Femur (tissue), 1 donor: ENCODE data around the gene CD2BP2.
A peak's percentile ranks its signal among the peaks of the same experiment; 100 is the strongest.
"Not testable (repeated sequence)": the region's sequence is repeated elsewhere in the genome, so short reads cannot be mapped to it uniquely, and the experiment has no call there.

Experiments used
- DNase-seq: peaks from one replicate; pipeline ENCODE4 v3.0.0-alpha.2; 2017

Gene CD2BP2

DNA sequence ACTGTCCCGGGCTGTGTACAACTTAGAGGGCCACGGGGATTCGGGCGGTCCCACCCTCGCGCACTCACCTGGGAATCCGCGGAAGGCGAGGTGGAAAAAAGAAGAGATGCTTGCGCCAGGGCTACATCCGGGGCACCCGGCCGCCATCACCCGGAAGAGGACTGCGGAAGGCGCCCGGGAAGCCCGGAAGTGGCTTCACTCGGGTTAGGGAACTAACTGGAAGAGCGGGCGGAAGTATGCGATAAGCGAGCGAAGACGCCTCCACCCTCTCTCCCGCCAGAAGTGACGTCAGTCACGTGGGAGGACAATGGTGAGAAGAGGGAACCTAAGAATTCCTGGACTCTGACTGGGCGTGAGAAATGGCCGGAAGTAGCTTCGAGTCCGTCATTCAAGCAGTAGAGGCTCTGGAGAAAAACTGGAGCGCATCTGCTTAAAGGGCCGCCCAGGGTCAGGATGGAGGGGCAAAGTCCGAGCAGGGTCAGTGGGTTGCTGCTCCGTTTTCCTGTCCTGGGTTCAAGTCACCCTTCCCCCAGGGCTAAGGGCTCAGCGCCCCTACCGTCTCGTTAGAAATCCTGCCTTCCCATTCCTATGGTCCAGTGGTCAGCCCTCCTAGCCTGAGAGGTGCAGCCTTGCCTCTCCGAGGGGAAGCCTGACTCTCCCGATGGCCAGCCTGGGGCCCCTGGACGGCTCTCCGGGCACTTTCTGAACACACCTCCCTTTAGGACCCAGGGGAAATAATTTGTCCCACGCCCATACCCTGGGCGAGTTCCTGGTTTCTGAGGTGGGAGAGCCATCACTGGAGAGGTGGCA is at the start of gene CD2BP2:
Gene CD2BP2 (minus strand): TSS at position 165 of the 810 bp plus-strand sequence. CDS start 627 bp downstream, outside the sequence.
- peak; percentile 98 for DNase-seq

DNA sequence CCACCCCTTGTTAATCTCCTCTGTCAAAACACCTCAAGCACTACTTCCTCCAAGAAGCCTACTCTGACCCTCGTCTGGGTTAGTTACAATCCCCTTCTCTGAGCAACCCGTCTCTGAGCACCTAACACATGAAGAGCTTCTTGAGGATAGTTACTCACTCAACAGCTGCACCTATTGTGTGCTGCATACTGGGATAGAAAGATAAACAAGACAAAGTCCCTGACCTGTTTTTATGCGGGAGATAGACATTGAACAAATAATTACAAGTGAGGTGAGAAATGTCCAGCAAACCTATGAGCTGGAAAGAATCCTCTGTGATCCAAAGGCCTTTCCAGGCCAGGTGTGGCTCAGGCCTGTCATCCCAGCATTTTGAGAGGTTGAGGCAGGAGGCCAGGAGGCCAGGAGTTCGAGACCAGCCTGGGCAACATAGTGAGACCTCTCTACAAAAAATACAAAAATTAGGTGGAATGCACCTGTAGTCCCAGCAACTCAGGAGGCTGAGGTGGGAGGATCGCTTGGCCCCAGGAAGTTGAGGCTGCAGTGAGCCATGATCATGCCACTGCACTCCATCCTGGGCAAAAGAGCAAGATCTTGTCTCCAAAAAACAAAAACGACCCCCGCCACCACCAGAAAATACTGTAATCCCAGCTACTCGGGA is 46.8 kb upstream of the CD2BP2 start:
- DNase-seq: no peak

DNA sequence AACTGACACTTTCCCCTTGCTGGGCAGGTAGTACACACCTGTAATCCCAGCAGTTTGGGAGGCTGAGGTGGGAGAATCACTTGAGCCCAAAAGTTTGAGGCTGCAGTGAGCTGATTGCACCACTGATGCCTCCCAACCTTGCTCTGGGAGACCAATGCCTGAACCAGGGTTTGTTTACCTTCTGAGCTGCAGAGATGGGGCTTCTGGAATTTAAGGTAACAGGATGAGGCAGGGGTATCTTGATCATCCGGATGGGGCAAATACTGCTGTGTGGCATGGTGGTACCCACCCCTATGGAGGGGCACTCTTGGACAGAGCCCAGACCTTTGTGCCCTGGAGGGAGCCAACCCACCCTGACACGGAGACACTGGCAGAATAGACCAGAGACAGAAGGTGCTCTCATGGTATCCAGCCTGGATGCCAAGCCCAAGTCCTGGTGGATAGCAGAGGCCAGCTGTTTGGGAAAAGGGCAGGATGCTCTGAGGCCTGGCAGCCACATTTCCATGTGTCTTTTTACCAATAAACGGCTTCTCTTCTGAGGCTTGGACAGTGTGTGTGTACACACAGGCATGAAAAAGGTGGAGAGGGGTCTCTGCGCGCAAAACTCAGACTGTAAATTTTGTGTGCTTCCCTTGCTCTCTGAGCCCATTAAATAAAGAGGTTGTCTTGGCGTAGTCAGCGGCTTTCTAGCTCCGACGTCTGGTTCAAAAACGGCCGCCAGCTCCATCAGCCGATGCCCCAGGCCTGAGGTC is 44.5 kb upstream of the CD2BP2 start:
- DNase-seq: no peak

DNA sequence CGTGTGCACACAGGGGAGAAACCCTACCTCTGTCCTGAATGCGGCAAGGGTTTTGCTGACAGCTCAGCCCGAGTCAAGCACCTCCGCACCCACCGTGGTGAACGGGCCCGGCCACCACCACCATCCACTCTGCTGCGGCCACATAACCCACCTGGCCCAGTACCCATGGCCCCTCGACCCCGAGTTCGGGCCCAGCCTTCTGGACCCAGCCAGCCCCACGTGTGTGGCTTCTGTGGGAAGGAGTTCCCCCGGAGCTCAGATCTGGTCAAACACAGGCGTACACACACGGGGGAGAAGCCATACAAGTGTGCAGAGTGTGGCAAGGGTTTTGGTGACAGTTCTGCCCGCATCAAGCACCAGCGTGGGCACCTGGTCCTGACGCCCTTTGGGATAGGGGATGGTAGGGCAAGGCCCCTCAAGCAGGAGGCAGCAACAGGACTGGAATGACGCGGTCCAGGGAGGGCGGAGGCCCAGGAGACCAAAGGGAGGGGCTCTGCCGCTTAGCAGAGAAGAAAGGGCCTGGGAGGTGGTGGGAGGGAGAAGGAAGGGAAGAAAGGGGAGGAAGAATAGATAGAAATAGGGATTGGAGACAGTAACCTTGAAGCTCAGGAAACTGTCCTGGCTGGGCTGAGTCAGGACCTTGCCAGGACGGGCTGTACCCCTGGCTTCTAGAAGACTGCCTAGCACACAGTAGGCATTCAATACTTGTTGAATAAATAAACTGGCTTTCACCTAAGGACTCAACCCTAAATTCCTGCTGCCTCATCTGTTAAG is 43.7 kb upstream of the CD2BP2 start:
- DNase-seq: no peak

DNA sequence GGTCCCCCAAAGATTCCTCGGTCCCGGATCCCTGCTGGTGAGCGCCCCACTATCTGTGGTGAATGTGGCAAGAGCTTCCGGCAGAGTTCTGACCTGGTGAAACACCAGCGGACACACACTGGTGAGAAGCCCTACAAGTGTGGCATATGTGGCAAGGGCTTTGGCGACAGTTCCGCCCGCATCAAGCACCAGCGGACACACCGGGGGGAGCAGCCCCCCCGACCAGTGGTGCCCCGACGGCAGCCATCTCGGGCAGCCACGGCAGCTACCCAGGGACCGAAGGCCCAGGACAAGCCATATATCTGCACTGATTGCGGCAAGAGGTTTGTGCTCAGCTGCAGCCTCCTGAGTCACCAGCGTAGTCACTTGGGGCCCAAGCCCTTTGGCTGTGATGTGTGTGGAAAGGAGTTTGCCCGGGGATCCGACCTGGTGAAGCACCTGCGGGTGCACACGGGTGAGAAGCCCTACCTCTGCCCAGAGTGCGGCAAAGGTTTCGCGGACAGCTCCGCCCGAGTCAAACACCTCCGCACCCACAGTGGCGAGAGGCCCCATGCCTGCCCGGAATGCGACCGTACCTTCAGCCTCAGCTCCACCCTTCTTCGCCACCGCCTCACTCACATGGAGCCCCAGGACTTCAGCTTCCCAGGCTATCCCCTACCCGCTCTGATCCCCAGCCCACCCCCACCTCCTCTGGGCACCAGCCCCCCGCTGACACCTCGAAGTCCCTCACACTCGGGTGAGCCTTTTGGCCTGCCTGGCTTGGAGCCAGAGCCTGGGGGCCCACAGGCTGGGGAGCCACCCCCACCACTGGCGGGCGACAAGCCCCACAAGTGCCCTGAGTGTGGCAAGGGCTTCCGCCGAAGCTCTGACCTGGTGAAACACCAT is 42.9 kb upstream of the CD2BP2 start:
- DNase-seq: no peak

DNA sequence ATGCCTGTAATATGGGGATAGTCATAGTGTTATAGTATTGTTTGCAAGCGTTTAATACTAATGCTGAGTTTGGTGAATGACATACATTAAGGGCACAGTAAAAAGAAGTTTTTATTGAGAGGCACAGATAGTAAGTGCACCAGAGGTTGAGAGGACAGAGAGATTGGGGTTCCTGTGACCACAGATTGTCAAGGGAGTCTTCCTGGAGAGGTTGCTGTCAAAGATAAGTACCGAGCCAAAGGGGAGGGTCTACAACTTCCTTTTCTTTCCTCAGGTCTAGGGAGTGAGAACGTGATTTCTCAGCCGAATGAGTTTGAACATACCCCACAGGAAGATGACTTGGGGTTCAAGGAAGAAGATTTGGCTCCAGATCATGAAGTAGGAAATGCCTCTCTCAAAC is 41.9 kb upstream of the CD2BP2 start:
- no peak for DNase-seq

DNA sequence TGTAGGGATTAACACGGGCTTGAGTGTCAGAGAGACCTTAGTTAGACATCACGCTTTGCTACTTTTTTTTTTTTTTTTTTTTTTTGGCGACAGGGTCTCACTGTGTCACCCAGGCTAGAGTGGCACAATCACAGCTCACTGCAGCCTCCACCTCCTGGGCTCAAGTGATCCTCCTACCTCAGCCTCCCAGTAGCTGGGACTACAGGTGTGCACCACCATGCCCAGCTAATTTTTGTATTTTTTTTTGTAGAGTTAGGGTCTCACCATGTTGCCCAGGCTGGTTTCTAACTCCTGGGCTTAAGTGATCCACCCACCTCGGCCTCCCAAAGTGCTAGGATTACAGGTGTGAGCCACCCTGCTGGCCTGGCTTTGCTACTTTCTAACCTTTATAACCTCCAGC is 41.5 kb upstream of the CD2BP2 start:
- DNase-seq: not testable (repeated sequence)

DNA sequence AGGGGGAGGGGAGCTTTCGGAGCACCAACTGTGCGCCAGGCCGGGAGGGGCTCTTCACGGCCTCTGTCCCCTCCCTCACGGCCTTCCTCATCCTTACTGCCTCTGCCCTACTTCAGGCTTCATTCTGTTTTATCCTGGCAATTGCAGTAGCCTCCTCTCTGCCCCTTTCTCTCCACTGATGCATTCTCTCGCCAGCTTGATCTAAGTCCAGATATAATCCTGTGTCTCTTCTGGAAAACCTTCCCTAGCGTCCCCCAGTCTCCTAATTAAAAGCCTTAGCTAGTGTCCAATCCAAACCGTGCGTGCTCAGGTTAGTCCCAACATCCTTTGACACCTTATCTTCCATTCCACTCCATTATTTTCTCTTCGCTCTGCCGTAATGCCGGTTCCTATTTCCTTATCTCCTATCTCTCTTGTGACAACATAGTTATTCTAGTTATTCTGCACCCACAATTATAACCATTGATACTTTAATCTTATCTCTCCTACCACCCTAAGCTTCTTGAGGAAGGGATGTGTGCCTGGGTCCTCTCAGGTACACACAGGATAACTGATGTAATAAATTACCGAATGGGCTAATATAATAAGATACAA is 41.0 kb upstream of the CD2BP2 start:
- no peak for DNase-seq

DNA sequence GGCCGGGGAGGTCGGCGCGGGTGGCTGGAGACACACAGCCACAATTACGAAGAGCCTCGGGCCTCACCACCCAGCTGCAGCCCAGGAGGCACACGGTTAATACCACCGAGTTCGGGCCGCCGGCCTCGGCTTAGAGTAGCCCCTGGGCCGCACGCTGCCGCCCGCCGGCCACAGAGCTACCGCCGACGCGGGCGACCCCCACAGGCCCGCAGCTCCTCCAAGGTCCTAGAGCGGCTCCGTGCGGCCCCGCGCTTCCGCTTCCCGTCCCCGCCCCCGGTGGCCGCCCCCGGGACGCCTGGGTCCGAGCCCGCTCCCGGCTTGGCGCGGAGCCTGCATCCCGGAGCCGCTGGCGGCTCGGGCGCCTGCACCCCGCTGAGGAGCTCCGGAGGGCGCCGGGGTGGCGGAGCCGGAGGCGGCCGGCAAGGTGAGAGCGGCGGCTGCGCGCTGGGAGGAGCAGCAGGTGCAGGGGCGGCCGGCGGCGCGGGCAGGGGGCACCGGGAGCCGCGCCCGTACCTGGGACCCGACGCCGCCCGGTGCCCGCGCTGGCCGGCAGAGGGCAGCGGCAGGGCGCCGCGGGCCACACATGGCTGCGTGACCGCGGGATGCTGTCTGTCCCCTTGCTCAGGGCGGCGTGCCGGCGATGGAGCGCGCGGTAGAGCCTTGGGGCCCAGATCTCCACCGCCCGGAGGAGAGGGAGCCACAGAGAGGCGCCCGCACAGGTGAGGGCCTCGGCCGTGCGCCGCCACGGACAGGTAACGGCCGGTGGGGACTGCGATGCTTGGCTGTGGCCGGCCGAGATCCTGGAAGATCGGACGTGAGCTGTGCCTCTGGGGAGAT is 40.3 kb upstream of the CD2BP2 start, which contains the start of gene ZNF48:
Gene ZNF48 (plus strand): TSS at position 266 of the 837 bp plus-strand sequence. CDS start 375 bp downstream, at position 641.
- peak; percentile 94 for DNase-seq

DNA sequence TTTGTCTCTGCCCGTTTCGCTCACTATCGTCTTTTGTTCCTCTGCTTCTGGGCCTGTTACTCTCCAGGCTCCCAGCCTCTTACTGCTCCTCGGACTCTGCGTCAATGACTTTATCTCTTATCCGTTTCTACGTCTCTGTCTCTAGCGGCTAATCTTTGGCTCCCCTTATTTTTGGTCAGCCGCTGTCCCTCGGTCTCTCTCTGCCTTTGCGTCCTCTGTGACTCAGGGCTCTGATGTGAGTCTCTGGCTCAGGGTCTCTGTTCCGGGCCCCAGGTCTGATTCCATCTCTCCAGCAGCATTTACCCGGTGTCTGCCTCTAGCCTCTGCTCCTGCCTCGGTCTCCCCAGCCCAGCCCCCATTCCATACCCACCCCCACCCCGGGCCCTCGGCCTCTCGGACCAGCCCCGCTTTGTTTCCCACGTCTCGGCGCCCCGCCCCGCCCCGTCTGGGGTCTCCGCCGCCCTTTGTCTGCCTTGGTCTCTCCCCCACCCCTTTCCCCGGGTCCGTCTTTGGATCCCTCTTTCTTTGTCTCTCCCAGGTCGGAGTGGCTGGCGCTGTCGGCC is 39.6 kb upstream of the CD2BP2 start:
- DNase-seq: no peak

DNA sequence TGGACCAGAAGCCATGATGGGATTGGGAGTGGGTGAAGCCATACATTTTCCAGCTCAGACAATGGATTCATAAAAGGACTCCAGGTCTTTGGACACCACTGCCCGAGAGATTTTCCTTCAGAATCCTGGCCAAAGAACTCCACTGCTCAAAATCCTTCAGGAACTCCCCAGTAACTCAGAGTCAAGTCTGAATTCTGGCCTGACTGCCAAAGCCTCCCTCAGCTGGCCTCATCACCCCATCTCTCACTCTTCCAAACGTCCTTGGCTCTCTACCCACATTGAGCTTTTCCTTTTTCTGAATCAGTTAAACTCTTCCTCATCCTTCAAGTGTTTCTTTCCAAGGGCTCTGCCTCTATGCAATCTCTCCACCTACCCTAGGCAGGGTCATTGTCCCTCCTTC is 28.4 kb upstream of the CD2BP2 start:
- peak; percentile 80 for DNase-seq

DNA sequence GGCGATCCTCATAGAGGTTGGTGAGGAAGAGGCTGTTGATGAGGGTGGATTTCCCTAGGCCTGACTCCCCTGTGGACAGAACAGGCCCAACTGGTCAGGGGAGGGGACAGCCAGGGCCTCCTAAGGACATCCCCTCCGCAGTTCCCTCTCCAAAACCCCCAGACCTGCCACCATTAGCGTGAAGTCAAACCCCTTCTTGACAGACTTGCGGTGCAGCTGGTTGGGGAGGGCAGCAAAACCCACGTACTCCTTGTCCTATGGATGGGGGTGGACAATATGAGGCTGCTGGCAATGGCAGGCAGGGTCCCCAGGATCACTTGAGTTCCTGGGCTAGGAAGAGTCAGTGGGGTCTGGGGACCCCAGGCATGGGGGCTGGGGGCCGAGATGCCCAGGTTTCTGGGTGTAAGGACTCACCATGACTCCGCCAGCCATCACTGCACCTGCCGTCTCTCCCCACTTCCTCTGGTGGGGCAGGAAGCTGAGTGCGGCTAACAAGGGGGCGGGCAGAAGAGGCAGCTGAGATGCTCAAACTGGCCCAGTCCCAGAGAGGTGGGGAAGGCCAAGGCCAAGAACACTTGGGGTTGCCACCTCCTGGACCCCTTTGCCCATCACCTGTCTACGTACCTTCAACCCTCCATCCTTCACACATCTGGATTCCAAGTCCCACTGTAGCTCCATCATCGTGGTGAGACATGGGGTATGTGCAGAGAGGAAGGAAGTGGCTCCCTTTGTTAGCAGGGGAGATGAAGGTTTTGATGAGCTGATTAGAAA is 27.2 kb upstream of the CD2BP2 start, which contains the start of gene SEPTIN1:
Gene SEPTIN1 (minus strand): TSS at position 451 of the 771 bp plus-strand sequence. CDS start 19 bp downstream, at position 432.
- DNase-seq: peak; percentile 51

DNA sequence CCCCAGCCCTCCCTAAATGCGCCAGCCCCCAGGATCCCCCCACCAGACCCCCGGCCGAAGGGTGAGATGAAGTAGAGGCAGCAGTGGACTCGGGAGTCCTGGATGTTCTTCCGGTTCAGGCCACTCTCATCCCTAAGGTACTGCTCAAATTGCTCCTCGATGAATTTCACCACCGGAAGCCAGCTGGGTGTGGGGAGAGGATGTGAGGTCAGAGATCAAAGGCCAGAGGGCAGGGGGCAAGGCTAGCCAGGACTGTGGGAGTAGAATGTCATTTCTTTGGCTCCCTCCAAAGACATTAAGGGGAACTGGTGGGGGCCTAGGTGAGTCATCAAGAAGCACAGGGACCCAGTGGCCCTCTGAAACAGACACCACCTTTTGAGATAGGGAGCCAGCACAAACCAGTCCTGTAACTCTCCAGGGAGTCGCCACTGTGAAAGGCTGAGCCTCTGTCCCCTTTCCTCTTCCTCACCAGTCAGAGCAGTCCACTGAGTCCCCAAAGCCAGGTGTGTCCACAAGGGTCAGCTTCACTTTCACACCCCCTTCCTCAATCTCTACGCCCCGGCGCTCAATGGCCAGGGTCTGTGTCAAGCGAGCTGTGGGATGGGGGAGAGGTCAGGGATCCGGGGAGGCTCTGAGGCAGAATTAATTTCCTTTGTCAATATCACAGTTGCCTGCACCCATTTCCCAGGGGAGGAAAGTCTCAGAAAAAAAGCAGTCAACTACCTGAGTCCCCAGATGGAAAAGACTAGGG is 26.4 kb upstream of the CD2BP2 start:
- no peak for DNase-seq

DNA sequence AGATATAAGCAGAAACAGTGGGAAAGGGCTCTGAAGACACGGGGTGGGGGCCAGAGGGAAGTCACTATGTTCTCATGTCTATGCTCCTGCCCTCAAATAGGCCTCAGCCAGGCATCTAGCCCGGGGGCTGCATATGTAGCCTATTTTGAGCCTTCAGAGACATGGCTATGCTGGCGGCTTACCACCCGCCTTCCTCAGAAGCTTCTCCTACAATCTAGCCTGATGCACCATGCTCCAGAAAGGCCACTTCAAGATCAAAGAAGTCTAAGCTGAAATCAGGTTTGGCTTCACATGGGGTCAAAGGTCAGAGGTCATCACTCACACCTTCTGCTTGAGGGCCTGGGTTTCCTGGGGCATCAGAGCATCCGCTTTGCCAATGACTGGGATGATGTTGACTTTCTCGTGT is 25.7 kb upstream of the CD2BP2 start:
- no peak for DNase-seq

DNA sequence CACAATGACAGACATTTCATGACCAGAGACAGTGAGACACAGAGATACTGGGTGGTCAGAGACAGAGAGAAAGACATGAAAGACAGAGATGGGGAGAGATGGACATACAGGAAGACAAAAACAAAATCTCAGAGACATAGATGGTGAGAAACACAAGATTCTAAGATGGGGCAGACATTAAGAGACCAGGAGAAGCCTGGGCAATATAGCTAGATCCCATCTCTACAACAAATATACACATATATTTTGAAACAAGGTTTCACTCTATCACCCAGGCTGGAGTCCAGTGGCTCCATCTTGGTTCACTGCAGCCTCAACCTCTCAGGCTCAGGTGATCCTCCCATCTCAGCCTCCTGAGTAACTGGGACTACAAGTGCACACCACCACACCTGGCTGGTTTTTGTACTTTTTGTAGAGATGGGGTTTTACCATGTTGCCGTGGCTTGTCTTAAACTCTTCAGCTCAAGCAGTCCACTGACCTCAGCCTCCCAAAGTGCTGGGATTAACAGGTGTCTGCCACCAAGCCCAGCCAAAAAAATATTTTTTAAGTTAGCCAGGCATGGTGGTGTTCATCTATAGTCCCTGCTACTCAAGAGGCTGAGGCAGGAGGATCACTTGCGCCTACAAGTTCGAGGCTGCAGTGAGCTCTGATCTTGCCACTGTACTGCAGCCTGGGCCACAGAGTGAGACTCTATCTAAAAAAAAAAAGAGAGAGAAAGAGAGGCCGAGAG is 25.1 kb upstream of the CD2BP2 start:
- DNase-seq: no peak

DNA sequence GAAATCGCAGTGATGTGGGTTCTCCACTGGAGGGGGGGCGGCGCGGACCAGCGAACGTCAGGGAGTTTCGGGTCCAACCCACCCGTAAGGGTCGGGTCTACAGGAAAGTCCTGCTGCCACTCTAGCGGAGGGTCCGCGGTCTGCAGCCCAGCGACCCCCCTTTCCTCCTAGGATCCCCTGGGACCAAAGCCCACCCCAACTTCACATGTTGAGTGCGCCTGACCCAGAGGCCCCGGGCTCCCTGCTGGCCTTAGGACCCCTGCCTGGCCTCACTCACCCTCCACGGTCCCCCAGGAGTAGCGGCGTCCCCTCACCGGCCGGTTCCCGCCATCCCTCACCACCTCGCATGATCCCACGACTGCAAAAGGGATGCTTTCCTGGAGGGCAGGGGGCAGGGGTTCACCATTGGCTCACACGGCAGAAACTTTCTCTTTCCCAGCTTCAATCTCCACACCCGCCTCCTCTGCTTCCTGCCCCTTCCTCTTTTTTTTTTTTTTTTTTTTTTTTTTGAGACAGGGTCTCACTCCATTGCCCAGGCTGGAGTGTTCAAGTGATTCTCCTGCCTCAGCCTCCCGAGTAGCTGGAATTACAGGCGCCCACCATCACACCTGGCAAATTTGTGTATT is 24.2 kb upstream of the CD2BP2 start:
- no peak for DNase-seq
